GM18519 (cell line): Measurements from ENCODE around the gene DDX42.
"Not testable (repeated sequence)": the region's sequence is repeated elsewhere in the genome, so short reads cannot be mapped to it uniquely, and the experiment has no call there.

Experiments
- ATAC-seq: cut with Tn5 transposase; IDR thresholded peaks from one replicate; pipeline ENCODE4 v1.9.1; 2021; ENCODE audit warnings: mild to moderate bottlenecking, moderate library complexity; ENCODE audit not compliant: unreplicated experiment, low FRiP score

The DDX42 gene

DNA sequence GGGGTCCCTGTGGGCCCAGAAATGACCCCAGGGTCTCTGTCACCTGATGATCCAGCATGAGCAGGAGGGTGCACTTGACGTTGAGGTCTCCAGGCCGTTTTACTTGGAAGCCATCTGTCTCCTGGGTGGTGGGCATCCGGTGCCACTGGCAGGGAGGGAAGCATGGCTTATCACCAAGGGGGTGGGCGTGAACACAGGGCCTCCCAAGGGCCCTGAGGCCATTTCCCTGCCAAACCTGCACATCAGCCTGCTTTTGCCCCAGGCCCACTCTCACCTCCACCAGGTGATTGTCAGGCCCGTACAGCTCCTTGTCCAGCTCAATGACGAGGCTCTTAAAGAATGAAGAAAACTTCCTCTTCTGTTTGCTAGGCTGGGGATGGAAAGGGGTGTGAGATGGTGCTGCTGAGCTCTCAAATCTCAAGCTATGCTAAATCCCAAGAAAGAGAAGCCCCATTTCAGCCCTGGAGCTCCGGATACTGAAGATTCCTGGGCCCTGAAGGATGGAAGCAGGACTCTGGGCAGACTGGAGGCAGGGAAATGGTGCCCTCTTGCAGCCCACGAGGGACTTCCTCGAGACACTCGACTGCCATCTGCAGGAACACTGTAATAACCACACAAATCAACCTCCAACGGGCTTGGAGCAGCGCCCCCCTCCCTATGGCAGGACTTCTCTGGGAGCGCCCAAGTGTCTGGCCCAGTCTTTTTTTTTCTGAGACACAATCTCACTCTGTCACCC lies 60.6 kb downstream of the DDX42 start:
- no peak for ATAC-seq

DNA sequence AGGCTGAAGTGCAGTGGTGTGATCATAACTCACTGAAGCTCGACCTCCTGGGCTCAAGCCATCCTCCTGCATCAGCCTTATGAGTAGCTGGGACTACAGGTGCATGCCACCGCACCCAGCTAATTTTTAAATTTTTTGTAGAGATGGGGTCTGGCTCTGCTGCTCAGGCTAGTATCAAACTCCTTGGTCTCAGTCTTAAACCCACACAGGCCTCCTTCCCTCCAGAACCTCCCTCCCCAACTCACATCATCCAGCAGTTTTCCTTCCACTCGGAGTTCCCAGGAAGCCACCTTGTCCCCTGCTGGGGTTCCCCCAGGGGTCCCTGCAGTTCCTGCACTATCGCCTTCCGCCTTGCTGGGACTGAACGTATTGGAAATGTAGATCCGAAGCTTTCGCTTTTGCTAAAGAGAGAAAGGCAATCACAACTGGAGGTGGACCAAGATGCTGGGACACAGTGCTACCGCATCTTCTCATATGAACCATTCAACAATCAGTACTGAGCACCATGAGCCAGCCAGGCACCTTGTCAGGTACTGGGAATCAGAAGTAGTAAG lies 61.3 kb downstream of the DDX42 start:
- ATAC-seq, result no peak

DNA sequence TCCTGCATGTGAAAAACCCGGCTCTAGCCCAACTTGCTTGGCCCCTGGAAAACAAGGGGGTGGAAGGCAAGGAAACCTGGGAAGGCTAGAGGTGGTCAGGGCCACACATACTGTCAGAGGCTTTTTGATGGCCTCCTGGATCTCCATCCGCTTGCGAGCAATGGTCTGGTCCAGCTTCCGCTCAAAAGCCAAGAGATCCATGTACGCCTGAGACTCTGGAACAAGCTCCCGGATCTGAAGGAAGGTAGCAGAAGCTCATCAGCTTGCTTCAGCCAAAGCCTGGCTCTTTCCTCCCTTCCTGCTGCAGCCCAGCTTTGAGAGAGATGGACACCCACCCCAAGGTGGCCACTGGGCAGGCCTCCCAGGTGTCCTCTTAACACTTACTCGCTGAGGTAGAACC lies 62.8 kb downstream of the DDX42 start:
- no peak for ATAC-seq

GRCh38 chr17:63837480-63837879 lies 63.5 kb downstream of the DDX42 start:
- no peak for ATAC-seq

DNA sequence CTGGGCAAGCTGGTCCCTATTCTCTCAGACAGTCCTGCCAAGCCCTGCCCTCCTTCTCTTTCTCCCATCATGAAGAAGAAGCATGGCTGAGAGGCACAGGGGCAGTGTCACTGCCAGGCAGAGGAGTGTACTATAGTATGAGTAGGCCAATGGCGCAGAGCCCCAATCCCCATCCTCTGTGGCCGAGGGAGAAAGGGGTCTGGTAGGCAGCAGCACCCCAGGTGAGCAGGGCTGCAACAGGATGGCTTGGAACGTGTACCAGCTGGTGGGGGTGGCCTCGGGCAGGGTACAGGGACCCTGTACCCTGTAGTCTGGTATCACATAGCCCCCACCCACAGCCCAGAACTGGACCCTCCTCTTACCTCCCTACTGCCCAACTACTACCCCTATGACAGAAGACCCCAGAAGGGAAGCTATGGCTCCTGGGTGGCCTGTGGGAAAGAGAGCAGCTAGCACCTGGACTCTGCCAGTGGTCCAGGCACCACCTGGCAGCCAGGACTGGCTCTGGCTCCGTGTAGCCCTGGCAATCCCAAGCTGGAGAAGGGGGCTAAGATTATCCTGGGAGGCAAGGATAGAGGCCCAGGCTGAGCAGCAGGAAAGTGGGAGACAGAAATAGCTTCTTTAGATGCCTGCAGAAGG lies 64.1 kb downstream of the DDX42 start:
- no peak for ATAC-seq

GRCh38 chr17:63838631-63839171 lies 64.7 kb downstream of the DDX42 start:
- ATAC-seq, result no peak

GRCh38 chr17:63840591-63841349 lies 66.8 kb downstream of the DDX42 start:
- no peak for ATAC-seq

DNA sequence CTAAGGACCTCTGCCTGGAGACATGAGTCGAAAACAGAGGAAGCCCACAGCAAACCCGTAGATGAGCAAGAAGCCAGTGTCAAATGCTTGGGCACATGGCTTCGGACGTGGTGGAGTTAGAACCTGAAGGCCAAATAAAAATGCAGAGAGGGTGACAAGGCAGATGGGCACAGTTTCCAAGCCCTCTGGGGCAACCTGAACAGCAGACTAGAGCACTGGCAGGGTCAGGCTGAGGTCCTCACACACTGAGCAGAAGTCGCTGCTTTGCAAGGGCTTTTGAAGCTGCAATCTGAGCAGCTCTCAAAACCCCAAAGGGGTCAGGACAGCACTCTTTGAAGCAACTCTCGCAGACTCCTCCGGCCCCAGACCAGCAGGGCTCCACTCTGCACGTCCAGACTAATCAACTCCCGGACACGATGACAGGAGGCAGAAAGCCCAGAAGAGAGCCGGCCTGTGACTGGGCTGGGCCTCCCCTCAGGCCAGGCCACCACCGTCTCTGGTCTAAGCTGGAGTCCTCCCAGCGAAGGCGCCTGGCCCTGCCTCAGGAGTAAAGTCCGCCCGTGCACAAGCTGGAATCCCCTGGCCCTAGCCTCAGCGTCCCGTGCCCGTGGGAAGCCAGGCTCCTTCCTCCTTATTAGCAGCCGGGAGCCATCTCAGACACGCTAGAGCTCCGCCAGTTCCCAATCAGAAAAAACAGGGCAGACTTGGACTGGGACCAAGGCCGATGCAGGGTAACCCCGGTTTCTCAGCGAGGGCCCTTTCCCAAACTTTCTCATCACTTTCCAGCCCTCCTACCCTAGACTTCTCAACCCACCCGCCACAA lies 67.6 kb downstream of the DDX42 start:
- ATAC-seq, result no peak

DNA sequence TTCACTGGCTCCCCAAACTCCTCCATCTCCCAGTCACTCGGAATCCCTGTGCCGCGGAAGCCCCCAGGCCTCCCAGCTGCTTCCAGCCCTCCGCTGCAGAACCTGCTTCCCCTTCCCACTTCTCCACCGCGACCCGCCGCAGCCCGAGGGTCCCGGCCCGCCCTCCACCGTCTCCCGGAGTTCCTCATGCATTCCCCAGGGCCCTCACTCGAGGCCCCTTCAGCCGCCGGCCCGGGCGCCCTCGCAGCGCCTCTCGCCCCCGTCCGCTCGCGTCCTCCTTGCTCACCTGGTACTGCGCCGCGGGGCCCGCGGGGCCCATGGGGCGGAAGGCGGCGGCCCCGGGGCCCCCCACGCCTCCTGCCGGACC lies 68.2 kb downstream of the DDX42 start:
- peak; percentile 24 for ATAC-seq

DNA sequence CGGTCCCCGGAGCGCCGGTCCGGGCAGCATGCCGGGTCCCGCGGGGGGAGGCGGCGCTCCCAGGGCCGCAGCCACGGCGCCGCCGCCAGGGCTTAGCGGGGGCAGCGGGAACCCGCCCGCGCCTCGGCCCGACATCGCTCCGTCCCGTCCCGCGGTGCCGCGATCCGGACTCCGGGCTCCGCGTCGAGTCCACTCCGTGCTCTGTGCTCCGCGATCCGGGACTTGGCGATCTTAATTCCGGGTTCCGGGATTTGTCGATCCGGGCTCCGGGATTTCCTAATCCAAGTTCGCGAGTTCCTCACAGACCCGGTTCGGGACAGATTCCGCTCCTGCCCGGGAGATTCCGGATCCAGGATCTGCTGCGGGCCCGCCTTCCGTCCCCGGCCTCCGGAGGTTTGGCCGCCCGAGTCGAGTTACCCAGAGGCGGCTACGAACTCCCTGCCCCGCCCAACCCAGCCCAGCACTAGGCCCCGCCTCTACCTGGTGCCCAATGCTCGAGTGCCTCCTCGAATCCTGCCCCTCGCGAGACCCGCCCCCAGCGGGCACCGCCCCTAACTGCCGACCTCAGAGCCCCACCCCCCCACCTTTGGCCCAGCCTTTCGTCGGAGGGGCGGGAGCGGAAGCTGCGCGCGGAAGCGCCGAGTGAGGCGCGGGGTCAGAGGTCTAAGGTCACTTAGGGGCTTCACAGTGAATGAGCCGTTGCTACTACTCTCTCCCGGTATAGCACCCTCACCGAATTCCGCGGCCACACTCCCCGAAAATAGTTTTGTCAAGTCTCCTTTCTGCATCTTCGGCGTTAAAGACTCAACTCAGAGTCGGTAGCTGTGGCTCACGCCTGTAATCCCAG lies 68.8 kb downstream of the DDX42 start, which contains the start of gene SMARCD2:
Gene SMARCD2, minus strand, starts transcription at position 146 of the 847 bp plus-strand sequence. Its CDS starts 11 bp downstream, at position 135.
- ATAC-seq, result peak; percentile 57

GRCh38 chr17:63843387-63843888 lies 69.5 kb downstream of the DDX42 start:
- not testable (repeated sequence) for ATAC-seq

GRCh38 chr17:63843910-63844677 lies 70.1 kb downstream of the DDX42 start:
- ATAC-seq, result no peak

- ATAC-seq, result no peak
These were observed 71.5 kb downstream of the DDX42 start for GRCh38 chr17:63845509-63845908.

- ATAC-seq, result no peak
These were observed 73.7 kb downstream of the DDX42 start for GRCh38 chr17:63847525-63848249.

- no peak for ATAC-seq
These were observed 75.1 kb downstream of the DDX42 start for GRCh38 chr17:63848834-63849689.

DNA sequence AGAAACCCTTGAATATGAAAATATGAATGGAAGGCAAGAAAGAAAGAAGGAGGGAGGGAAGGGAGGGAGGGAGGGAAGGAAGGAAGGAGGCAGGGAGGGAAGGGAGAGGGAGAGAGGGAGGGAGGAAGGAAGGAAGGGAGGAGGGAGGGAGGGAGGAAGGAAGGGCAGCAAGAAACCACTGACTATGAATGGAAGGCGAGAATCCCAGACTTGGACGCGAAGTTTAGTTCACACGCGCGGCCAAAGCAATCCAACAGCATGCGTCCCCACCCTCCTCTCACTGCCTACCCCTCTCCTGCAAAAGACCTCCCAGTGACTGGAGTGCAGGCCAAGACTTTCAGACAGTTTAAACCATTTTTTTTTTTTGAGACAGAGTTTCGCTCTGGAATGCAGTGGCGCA lies 76.4 kb downstream of the DDX42 start:
- no peak for ATAC-seq

GRCh38 chr17:63853260-63853659 lies 79.3 kb downstream of the DDX42 start:
- ATAC-seq, result no peak
